NCI-H2227 treated with DMSO at 0.1 percent for 48 hours (cell line): ENCODE results near the gene RPP25L.

Source experiments
- DNase-seq: peaks from one replicate; lab custom pipeline; 2025; lab: John Stamatoyannopoulos, UW

Gene RPP25L

GRCh38 chr9:34585946-34586669 lies 25.8 kb downstream of the RPP25L start:
- DNase-seq, result no peak

DNA sequence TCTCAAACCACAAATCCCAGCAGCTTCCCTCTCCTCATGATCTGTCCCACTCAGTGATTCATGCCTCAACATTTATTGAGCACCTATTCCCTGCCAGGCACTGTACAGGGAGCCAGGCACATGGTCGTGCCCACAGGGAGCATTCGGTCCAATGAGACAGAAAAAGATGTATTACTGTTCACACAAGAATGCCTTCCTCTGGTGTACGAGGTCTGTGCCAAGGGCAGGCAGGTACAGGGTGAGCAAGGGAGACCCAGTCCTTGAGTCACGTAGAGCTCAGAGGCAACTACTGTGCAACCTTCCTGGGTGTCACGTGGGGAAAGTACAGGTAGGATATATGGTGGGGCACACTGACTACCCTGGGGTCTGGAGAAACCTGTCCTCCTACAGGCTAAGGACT lies 26.9 kb downstream of the RPP25L start:
- no peak for DNase-seq

DNA sequence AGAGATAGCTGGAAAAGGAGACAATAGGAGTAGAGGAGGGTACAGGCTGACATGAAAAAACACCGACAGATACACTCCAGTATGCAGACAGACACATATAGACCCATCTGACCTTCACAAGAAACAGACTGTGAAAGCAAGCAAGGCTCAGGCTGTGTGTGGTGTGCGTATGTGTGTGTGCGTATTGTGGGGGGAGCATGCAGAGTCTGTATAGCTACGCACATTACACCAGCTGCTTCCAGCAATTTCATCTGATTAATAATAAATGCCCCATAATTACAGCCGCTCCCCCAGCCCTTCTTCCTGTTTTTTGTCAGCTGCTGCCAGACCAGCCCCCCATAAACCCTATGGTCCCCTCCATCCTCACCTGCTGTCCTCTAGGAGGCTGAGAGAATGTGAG lies 29.1 kb downstream of the RPP25L start:
- DNase-seq, result peak; percentile 20

DNA sequence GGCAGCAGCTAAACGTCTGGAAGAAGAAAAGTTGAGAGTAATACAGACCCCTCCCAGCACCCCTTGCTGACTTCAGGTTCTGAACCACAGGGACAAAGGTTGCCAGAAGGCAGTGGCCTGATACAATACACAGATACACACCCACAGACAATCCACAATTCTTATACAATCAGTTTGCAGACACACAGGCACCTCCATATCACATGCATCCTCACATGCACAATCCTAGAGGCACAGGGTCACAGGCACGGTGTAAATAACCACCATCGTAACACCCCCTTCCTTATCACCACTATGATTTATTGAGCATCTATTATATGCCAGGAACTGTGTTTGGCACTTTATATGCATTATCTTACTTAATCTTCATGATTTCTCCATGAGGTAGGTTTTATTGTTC lies 30.6 kb downstream of the RPP25L start:
- no peak for DNase-seq

- no peak for DNase-seq
These were observed 31.5 kb downstream of the RPP25L start for GRCh38 chr9:34580358-34580757.

DNA sequence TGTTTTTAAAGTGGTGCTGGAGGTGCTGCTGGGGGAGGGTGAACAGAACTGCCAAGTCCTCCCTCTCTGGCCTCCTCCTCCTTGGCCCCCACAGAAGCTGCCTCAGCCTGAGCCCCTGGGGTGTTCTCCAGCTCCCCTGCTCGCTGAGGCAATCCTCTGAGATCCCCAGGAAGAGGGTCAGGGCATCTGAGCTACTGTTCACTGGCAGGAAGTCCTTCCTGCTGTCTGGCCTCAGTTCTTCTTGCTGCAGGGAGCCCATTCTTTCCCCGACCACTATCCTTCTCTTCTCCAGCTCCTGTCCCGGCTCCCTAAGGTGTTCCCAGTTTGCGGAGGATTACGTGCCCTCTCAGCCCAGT lies 32.1 kb downstream of the RPP25L start:
- no peak for DNase-seq

DNA sequence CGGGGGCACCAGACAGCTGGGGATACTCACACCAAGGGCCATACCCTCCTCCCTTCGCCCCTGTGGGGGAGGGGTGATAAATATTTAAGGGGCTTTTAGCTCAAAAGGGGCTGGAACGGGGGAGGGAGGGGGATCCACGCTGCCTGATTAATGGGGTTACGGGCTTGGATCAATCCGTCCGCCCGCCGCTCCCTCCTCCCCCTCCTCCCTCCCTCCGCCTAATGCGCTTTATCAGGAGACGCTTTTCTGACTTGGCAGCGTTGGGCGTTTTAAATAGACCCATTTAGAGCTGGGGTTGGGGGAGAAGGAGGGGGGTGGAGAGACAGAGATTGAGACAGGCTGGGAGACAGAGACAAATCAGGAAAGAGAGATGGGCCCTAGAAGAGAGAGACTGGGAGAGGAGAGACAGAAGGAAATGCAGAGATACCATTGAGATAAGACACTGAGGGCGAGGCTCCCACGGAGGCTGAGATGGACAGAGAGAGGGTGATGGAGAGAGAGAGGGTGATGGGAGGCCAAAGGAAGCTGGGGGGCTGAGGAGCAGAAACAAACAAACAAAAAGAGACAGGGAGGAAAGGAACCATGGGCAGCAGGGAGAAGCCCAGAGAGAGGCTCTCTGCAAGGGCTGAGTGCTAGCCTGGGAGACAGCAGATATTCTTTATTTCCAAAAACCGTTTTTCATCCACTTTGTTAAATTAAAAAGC lies 32.6 kb downstream of the RPP25L start:
- DNase-seq, result peak; percentile 18

GRCh38 chr9:34578241-34579103 lies 33.4 kb downstream of the RPP25L start:
- DNase-seq, result peak; percentile 19

- peak; percentile 25 for DNase-seq
These were observed 34.3 kb downstream of the RPP25L start for GRCh38 chr9:34577400-34578240.

DNA sequence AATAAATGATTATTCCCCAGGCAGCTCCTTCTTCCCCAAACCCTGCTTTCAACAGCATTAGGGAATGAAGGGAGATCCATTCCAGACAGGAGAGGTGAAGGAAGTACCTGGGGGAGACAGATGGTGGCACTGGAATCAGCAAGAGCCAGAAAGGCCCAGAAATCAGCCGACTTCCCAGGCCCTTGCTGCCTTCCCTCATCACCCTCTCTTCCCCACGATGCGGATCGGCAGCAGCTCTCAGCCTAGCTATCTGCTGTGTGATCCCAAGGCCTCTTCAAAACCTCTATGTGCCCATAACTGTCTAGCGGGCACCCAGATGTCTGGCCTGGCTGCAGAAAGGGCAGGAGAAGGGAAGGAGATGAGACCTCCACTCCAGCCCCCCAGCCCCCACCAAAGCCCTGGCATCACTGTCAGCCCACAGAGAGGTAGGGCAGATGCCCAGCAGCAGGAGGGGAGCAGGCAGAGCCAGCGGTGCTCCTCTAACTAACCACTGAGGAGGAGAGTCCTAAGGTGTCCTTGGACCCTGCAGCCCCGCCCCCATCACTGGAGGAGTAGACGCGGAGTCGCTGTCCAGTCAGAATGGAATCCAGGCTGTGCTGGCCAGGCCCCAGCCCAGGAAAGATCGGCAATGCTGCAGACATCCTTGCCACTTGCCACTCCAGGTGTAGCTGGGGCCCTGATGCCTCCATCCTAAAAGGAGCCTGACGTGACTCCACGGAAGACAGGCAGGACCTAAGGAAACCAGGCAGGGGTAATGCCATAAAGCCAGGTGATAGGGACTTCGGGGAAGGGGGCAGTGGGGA lies 35.1 kb downstream of the RPP25L start:
- DNase-seq, result no peak

- DNase-seq, result peak; percentile 8
These were observed 35.9 kb downstream of the RPP25L start for GRCh38 chr9:34575862-34576596.

- DNase-seq, result no peak
These were observed 36.7 kb downstream of the RPP25L start for GRCh38 chr9:34575241-34575640.

DNA sequence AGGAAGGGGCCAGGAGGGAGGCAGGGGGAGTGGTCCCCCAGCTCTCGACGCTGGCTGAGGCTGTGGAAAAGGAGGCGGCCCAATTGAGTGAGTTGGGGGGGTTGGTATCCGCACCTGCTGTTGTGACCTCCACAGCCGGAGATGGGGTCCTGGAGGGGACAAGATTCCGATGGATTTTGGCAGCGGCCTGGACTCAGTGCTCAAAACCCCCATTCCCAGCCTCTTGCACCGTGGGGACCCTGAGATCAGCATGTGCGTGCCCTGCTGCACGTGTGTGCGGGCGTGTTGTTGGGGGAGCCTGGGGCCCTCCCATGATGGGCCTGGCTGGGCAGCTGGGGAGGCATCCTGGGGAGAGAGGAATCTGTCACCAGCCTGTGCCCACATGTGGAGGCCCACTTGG lies 37.3 kb downstream of the RPP25L start:
- no peak for DNase-seq

GRCh38 chr9:34573599-34574325 lies 38.1 kb downstream of the RPP25L start:
- DNase-seq, result no peak

GRCh38 chr9:34572628-34573027 lies 39.3 kb downstream of the RPP25L start:
- no peak for DNase-seq

GRCh38 chr9:34572092-34572491 lies 39.8 kb downstream of the RPP25L start:
- DNase-seq, result no peak

- DNase-seq, result no peak
These were observed 40.5 kb downstream of the RPP25L start for GRCh38 chr9:34571481-34571810.

- DNase-seq, result no peak
These were observed 41.0 kb downstream of the RPP25L start for GRCh38 chr9:34570809-34571480.

- DNase-seq, result no peak
These were observed 41.5 kb downstream of the RPP25L start for GRCh38 chr9:34570376-34570775.
